ENCODE data around the gene LCOR.

DNA sequence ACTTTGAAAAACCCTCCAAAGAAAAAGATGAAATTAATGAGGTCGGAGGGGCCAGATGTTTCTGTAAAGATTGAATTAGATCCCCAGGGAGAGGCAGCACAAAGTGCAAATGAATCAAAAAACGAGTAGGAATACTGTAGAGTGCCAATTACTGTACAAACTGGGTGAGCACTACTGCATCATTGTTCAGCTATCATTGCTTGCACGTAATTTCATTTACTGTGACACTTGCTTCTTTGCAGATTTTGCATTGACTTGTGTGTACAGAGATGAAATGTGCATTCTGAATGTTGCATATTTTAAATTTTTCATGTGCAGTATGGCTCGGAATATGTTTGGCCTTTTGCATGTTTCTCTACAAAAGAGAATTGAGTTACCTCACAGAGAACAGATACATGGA lies 123.7 kb downstream of the LCOR start:
- TF ChIP-seq, protein P1, sequence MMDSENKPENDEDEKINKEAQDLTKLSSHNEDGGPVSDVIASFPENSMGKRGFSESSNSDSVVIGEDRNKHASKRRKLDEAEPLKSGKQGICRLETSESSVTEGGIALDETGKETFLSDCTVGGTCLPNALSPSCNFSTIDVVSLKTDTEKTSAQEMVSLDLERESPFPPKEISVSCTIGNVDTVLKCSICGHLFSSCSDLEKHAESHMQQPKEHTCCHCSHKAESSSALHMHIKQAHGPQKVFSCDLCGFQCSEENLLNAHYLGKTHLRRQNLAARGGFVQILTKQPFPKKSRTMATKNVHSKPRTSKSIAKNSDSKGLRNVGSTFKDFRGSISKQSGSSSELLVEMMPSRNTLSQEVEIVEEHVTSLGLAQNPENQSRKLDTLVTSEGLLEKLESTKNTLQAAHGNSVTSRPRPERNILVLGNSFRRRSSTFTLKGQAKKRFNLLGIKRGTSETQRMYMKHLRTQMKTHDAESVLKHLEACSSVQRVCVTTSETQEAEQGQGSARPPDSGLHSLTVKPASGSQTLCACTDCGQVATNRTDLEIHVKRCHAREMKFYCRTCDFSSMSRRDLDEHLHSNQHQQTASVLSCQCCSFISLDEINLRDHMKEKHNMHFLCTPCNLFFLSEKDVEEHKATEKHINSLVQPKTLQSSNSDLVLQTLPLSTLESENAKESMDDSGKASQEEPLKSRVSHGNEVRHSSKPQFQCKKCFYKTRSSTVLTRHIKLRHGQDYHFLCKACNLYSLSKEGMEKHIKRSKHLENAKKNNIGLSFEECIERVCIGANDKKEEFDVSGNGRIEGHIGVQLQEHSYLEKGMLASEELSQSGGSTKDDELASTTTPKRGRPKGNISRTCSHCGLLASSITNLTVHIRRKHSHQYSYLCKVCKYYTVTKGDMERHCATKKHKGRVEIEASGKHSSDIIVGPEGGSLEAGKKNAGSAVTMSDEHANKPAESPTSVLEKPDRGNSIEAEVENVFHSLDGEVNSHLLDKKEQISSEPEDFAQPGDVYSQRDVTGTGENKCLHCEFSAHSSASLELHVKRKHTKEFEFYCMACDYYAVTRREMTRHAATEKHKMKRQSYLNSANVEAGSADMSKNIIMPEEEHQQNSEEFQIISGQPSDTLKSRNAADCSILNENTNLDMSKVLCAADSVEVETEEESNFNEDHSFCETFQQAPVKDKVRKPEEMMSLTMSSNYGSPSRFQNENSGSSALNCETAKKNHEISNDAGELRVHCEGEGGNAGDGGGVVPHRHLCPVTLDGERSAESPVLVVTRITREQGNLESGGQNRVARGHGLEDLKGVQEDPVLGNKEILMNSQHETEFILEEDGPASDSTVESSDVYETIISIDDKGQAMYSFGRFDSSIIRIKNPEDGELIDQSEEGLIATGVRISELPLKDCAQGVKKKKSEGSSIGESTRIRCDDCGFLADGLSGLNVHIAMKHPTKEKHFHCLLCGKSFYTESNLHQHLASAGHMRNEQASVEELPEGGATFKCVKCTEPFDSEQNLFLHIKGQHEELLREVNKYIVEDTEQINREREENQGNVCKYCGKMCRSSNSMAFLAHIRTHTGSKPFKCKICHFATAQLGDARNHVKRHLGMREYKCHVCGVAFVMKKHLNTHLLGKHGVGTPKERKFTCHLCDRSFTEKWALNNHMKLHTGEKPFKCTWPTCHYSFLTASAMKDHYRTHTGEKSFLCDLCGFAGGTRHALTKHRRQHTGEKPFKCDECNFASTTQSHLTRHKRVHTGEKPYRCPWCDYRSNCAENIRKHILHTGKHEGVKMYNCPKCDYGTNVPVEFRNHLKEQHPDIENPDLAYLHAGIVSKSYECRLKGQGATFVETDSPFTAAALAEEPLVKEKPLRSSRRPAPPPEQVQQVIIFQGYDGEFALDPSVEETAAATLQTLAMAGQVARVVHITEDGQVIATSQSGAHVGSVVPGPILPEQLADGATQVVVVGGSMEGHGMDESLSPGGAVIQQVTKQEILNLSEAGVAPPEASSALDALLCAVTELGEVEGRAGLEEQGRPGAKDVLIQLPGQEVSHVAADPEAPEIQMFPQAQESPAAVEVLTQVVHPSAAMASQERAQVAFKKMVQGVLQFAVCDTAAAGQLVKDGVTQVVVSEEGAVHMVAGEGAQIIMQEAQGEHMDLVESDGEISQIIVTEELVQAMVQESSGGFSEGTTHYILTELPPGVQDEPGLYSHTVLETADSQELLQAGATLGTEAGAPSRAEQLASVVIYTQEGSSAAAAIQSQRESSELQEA (IDR thresholded peaks at IDR 0.05; ENCODE audit: low read depth) = no peak
- TF ChIP-seq RBM39 (optimal IDR thresholded peaks at IDR 0.05; ENCODE audit: low read depth, low read length) (no peak), ZFP36 (IDR thresholded peaks at IDR 0.05; ENCODE audit: low read depth, low read length, partially characterized antibody) (no peak), POLR2A (conservative IDR thresholded peaks at IDR 0.05) (no peak), RFX5 (IDR thresholded peaks at IDR 0.05; ENCODE audit: low read depth, low read length) (no peak), SP1 (CRISPR knock-in tag; IDR thresholded peaks at IDR 0.05) (no peak), MAZ (CRISPR knock-in tag; conservative IDR thresholded peaks at IDR 0.05 in 1 of 2, IDR thresholded peaks at IDR 0.05 in 1 of 2) (no peak), RAD21 (CRISPR knock-in tag; conservative IDR thresholded peaks at IDR 0.05 in 1 of 2, IDR thresholded peaks at IDR 0.05 in 1 of 2) (no peak), LEF1 (IDR thresholded peaks at IDR 0.05) (no peak), ZKSCAN3 (CRISPR knock-in tag; IDR thresholded peaks at IDR 0.05) (no peak), POLR2AphosphoS5 (IDR thresholded peaks at IDR 0.05; ENCODE audit: control insufficient read depth, insufficient read depth, low read depth, low read length) (no peak)
- TF ChIP-seq, protein P2, sequence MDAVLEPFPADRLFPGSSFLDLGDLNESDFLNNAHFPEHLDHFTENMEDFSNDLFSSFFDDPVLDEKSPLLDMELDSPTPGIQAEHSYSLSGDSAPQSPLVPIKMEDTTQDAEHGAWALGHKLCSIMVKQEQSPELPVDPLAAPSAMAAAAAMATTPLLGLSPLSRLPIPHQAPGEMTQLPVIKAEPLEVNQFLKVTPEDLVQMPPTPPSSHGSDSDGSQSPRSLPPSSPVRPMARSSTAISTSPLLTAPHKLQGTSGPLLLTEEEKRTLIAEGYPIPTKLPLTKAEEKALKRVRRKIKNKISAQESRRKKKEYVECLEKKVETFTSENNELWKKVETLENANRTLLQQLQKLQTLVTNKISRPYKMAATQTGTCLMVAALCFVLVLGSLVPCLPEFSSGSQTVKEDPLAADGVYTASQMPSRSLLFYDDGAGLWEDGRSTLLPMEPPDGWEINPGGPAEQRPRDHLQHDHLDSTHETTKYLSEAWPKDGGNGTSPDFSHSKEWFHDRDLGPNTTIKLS (IDR thresholded peaks at IDR 0.05; ENCODE audit: borderline replicate concordance, low read depth) = no peak
- TF ChIP-seq, protein P3, sequence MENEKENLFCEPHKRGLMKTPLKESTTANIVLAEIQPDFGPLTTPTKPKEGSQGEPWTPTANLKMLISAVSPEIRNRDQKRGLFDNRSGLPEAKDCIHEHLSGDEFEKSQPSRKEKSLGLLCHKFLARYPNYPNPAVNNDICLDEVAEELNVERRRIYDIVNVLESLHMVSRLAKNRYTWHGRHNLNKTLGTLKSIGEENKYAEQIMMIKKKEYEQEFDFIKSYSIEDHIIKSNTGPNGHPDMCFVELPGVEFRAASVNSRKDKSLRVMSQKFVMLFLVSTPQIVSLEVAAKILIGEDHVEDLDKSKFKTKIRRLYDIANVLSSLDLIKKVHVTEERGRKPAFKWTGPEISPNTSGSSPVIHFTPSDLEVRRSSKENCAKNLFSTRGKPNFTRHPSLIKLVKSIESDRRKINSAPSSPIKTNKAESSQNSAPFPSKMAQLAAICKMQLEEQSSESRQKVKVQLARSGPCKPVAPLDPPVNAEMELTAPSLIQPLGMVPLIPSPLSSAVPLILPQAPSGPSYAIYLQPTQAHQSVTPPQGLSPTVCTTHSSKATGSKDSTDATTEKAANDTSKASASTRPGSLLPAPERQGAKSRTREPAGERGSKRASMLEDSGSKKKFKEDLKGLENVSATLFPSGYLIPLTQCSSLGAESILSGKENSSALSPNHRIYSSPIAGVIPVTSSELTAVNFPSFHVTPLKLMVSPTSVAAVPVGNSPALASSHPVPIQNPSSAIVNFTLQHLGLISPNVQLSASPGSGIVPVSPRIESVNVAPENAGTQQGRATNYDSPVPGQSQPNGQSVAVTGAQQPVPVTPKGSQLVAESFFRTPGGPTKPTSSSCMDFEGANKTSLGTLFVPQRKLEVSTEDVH (IDR thresholded peaks at IDR 0.05; ENCODE audit: low read depth, partially characterized antibody) = no peak
